ENCODE results near the gene EPC2. TPM values are rescaled to one million over a fixed set of nuclear protein-coding genes. Genes with fewer than 3 reads are reported as not detected.

The EPC2 gene
- total RNA-seq, 1 donor from 2014 or later, result 36.2 TPM

GRCh38 chr2:148814143-148814859 lies 169.8 kb downstream of the EPC2 start:
- Mint-ChIP-seq H3K27ac (no peak overlapping the region), H3K4me1 (ENCODE audit: low read depth) (peaks cover 11% of the 10 kb centered on the region), H3K27me3 (ENCODE audit: insufficient read depth) (peaks cover 12% of the 10 kb centered on the region), H3K36me3 (ENCODE audit: low read depth) (no peaks in the 10 kb centered on the region), H3K4me3 (no peak overlapping the region), H3K9me3 (no peaks in the 10 kb centered on the region)
- intact Hi-C loops (cut with micrococcal nuclease), result loop anchor here (2.0 to 5.0 kb wide), 3 partner anchors 63 to 292 kb away; partner anchors contain the start of gene KIF5C
- no peak for DNase-seq (ENCODE audit: low spot score)

DNA sequence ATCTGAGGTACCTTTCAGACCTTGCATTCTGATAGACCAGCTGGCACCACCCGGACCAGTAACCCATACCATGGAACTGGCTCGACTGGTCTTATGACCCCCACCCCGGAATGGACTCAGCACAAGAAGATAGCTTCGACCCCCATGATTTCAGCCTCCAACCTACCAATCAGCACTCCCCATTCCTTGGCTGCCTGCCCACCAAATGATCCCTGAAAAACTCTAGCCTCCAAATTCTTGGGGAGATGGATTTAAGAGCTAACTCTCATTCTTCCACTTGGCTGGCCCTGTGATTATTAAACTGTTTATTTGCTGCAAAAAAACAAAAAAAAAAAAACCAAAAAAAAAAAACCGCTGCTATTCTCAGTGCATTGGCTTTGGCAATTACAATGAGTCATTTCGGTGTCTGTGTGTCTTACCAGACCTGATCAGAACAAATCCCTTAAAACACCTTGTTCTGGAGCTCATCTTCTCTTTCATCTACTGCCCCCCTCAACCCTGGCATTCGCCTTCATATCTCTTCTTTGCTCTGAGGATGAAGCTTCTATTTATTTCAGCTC lies 170.4 kb downstream of the EPC2 start:
- Mint-ChIP-seq H3K9me3 (no peaks in the 10 kb centered on the region), H3K4me1 (ENCODE audit: low read depth) (peaks cover 11% of the 10 kb centered on the region), H3K36me3 (ENCODE audit: low read depth) (no peaks in the 10 kb centered on the region), H3K27ac (peak overlapping the region; percentile 6), H3K27me3 (ENCODE audit: insufficient read depth) (peaks cover 12% of the 10 kb centered on the region), H3K4me3 (no peak overlapping the region)
- DNase-seq (ENCODE audit: low spot score), result no peak
- intact Hi-C loops (cut with micrococcal nuclease), result loop anchor here (2.0 to 5.0 kb wide), 3 partner anchors 62 to 293 kb away; partner anchors contain the start of gene KIF5C

- no peak for DNase-seq (ENCODE audit: low spot score)
- H3K4me3 Mint-ChIP-seq, result no peak overlapping the region
- H3K27me3 Mint-ChIP-seq (ENCODE audit: insufficient read depth), result peaks cover 14% of the 10 kb centered on the region
- peaks cover 11% of the 10 kb centered on the region for H3K4me1 Mint-ChIP-seq (ENCODE audit: low read depth)
- intact Hi-C loops (cut with micrococcal nuclease), result no loop called here
- H3K9me3 Mint-ChIP-seq, result no peaks in the 10 kb centered on the region
- no peak overlapping the region for H3K27ac Mint-ChIP-seq
- H3K36me3 Mint-ChIP-seq (ENCODE audit: low read depth), result no peaks in the 10 kb centered on the region
These were observed 171.6 kb downstream of the EPC2 start for GRCh38 chr2:148816176-148816575.

GRCh38 chr2:148817210-148817708 lies 172.7 kb downstream of the EPC2 start:
- Mint-ChIP-seq H3K27ac (no peak overlapping the region), H3K36me3 (ENCODE audit: low read depth) (no peaks in the 10 kb centered on the region), H3K4me3 (peak overlapping the region; percentile 17), H3K27me3 (ENCODE audit: insufficient read depth) (peaks cover 14% of the 10 kb centered on the region), H3K9me3 (no peaks in the 10 kb centered on the region), H3K4me1 (ENCODE audit: low read depth) (peaks cover 11% of the 10 kb centered on the region)
- DNase-seq (ENCODE audit: low spot score), result no peak
- intact Hi-C loops (cut with micrococcal nuclease), result no loop called here

- intact Hi-C loops (cut with micrococcal nuclease), result no loop called here
- Mint-ChIP-seq H3K9me3 (no peaks in the 10 kb centered on the region), H3K27ac (no peak overlapping the region)
These were observed 174.6 kb downstream of the EPC2 start for GRCh38 chr2:148819019-148819585.

DNA sequence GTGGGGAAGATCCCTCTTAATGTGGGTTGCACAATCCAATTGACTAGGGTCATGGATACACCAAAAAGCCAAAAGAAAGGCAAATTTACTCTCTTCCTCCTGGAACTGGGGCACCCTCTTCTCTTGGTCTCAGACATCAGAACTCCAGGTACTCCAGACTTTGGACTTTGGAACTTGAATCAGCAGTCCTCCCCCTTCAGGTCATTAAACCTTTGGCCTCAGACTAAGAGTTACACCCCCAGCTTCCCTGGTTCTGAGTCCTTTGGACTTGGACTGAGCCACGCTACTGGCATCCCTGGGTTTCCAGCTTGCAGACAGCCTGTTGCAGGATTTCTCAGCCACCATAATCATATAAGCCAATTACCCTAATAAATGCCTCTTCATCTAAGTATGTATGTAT lies 179.6 kb downstream of the EPC2 start:
- intact Hi-C loops (cut with micrococcal nuclease), result no loop called here
- no peaks in the 10 kb centered on the region for H3K4me1 Mint-ChIP-seq (ENCODE audit: low read depth)
- no peak overlapping the region for H3K4me3 Mint-ChIP-seq
- H3K27me3 Mint-ChIP-seq (ENCODE audit: insufficient read depth), result peaks cover 7% of the 10 kb centered on the region
- H3K9me3 Mint-ChIP-seq, result no peaks in the 10 kb centered on the region
- H3K27ac Mint-ChIP-seq, result no peak overlapping the region
- H3K36me3 Mint-ChIP-seq (ENCODE audit: low read depth), result no peaks in the 10 kb centered on the region
- DNase-seq (ENCODE audit: low spot score), result no peak

More at GRCh38 chr2:148819019-148819585, 174.6 kb downstream of the EPC2 start:
- Mint-ChIP-seq H3K4me1 (ENCODE audit: low read depth) (peaks cover 11% of the 10 kb centered on the region), H3K27me3 (ENCODE audit: insufficient read depth) (peaks cover 14% of the 10 kb centered on the region), H3K36me3 (ENCODE audit: low read depth) (no peaks in the 10 kb centered on the region), H3K4me3 (no peak overlapping the region)
- DNase-seq (ENCODE audit: low spot score), result no peak

GRCh38 chr2:148826791-148827190 lies 182.2 kb downstream of the EPC2 start:
- H3K9me3 Mint-ChIP-seq, result no peaks in the 10 kb centered on the region
- no peaks in the 10 kb centered on the region for H3K36me3 Mint-ChIP-seq (ENCODE audit: low read depth)
- H3K4me1 Mint-ChIP-seq (ENCODE audit: low read depth), result no peaks in the 10 kb centered on the region
- intact Hi-C loops (cut with micrococcal nuclease), result no loop called here
- H3K27ac Mint-ChIP-seq, result no peak overlapping the region
- DNase-seq (ENCODE audit: low spot score), result no peak
- H3K4me3 Mint-ChIP-seq, result no peak overlapping the region
- peaks cover 7% of the 10 kb centered on the region for H3K27me3 Mint-ChIP-seq (ENCODE audit: insufficient read depth)

DNA sequence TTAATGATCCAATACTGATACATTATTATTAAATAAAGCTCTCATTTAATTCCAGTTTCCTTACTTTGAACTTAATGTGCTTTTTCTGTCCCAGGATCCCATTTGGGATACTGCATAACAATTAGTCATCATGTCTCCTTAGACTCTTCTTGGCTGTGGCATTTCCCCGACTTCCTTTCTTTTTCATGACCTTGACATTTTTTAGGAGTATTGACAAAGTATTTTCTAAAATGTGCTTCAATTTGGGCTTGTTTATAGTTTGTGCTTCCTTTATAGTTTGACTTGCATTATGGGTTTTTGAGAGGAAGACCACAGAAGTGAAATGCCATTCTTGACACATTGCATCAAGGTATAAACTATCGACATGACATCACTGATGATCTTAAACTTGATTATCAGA lies 184.4 kb downstream of the EPC2 start:
- no peaks in the 10 kb centered on the region for H3K4me1 Mint-ChIP-seq (ENCODE audit: low read depth)
- no peak for DNase-seq (ENCODE audit: low spot score)
- no peaks in the 10 kb centered on the region for H3K9me3 Mint-ChIP-seq
- no peak overlapping the region for H3K27ac Mint-ChIP-seq
- peaks cover 15% of the 10 kb centered on the region for H3K27me3 Mint-ChIP-seq (ENCODE audit: insufficient read depth)
- H3K36me3 Mint-ChIP-seq (ENCODE audit: low read depth), result no peaks in the 10 kb centered on the region
- intact Hi-C loops (cut with micrococcal nuclease), result no loop called here
- H3K4me3 Mint-ChIP-seq, result no peak overlapping the region

- intact Hi-C loops (cut with micrococcal nuclease), result no loop called here
- Mint-ChIP-seq H3K27me3 (ENCODE audit: insufficient read depth) (peaks cover 15% of the 10 kb centered on the region), H3K9me3 (no peaks in the 10 kb centered on the region), H3K4me3 (no peak overlapping the region), H3K4me1 (ENCODE audit: low read depth) (no peaks in the 10 kb centered on the region), H3K36me3 (ENCODE audit: low read depth) (no peaks in the 10 kb centered on the region), H3K27ac (no peak overlapping the region)
- no peak for DNase-seq (ENCODE audit: low spot score)
These were observed 185.1 kb downstream of the EPC2 start for GRCh38 chr2:148829618-148830017.

GRCh38 chr2:148832637-148833036 lies 188.1 kb downstream of the EPC2 start:
- H3K27me3 Mint-ChIP-seq (ENCODE audit: insufficient read depth), result peaks cover 20% of the 10 kb centered on the region
- intact Hi-C loops (cut with micrococcal nuclease), result no loop called here
- no peaks in the 10 kb centered on the region for H3K36me3 Mint-ChIP-seq (ENCODE audit: low read depth)
- H3K4me1 Mint-ChIP-seq (ENCODE audit: low read depth), result no peaks in the 10 kb centered on the region
- no peak for DNase-seq (ENCODE audit: low spot score)
- no peak overlapping the region for H3K4me3 Mint-ChIP-seq
- no peak overlapping the region for H3K27ac Mint-ChIP-seq
- H3K9me3 Mint-ChIP-seq, result no peaks in the 10 kb centered on the region

Other genes starting within 250 kb of the EPC2 start
- 17.9 and 20.7 TPM in 2 replicates for gene KIF5C, start 230.5 kb downstream of the EPC2 start, total RNA-seq

Measured in activated T-helper 1 cell treated with anti-CD3 and anti-CD28 coated beads, Interleukin-12 subunit alpha, Interleukin-12 subunit beta, Interleukin-2, Interleukin-4 antibody, amounts not matched to agents 30 ng/mL and 10 ng/mL and 1 ng/mL, durations not matched to agents 14 hours and 24 hours and 36 hours (primary cell).